Brain microvascular endothelial cell (primary cell): ENCODE measurements around the gene SPPL2C.

Experiments
- DNase-seq: peaks from one replicate; pipeline ENCODE4 v3.0.0-alpha.2; 2020
- H3K27ac ChIP-seq: fragments of 250-450 bp; sonication (Bioruptor Pico); 2 replicates; pipeline ENCODE4 v1.5.1; 2020; ENCODE audit warnings: mild to moderate bottlenecking, moderate library complexity
- H3K27me3 ChIP-seq: fragments of 250-450 bp; sonication (Bioruptor Pico); replicated peaks from 2 replicates; pipeline ENCODE4 v1.5.1; 2020; ENCODE audit warnings: mild to moderate bottlenecking
- H3K36me3 ChIP-seq: fragments of 250-450 bp; sonication (Bioruptor Pico); replicated peaks from 2 replicates; pipeline ENCODE4 v1.5.1; 2020; ENCODE audit warnings: mild to moderate bottlenecking
- H3K4me3 ChIP-seq: 2 replicates; pipeline ENCODE4 v1.5.1; 2011; ENCODE audit warnings: low read depth, mild to moderate bottlenecking, control low read depth, low read length, moderate library complexity
- CTCF ChIP-seq: IDR thresholded peaks from 2 replicates; pipeline ENCODE4 v1.5.1; 2011; ENCODE audit warnings: low read depth, mild to moderate bottlenecking, moderate library complexity, low read length, control low read depth, inconsistent platforms; ENCODE audit errors: missing control alignments
- in situ Hi-C: cut with HindIII; loops from 2 replicates; pipeline ENCODE4 v1.10.0; 2017; ENCODE audit warnings: low sequenced_read_pairs, low pct_ligation_motif_present

Gene SPPL2C

GRCh38 chr17:45844695-45845375, at the start of gene SPPL2C:
SPPL2C (plus strand) TSS chr17:45844881; CDS start chr17:45844907, 26 bp downstream.
- no peak within 1 kb of the TSS for H3K27ac ChIP-seq
- H3K36me3 ChIP-seq, result no peaks in the 10 kb centered on the region
- TF ChIP-seq CTCF, result no peak
- no peak within 1 kb of the TSS for H3K4me3 ChIP-seq
- DNase-seq, result no peak
- in situ Hi-C loops, result no loop called here
- H3K27me3 ChIP-seq, result no peaks in the 10 kb centered on the region

GRCh38 chr17:45800816-45801215, 43.9 kb upstream of the SPPL2C start:
- H3K27me3 ChIP-seq, result peaks cover 14% of the 10 kb centered on the region
- no peaks in the 10 kb centered on the region for H3K36me3 ChIP-seq
- no peak overlapping the region for H3K27ac ChIP-seq
- in situ Hi-C loops, result no loop called here
- no peak overlapping the region for H3K4me3 ChIP-seq
- DNase-seq, result no peak
- no peak for TF ChIP-seq CTCF

- DNase-seq, result no peak
- no peaks in the 10 kb centered on the region for H3K36me3 ChIP-seq
- TF ChIP-seq CTCF, result no peak
- in situ Hi-C loops, result no loop called here
- no peak overlapping the region for H3K4me3 ChIP-seq
- H3K27me3 ChIP-seq, result peaks cover 14% of the 10 kb centered on the region
- H3K27ac ChIP-seq, result no peak overlapping the region
Observed at GRCh38 chr17:45801421-45801820, 43.3 kb upstream of the SPPL2C start.

GRCh38 chr17:45808845-45809244, 35.8 kb upstream of the SPPL2C start:
- DNase-seq, result no peak
- H3K27ac ChIP-seq, result no peak overlapping the region
- H3K27me3 ChIP-seq, result no peaks in the 10 kb centered on the region
- TF ChIP-seq CTCF, result no peak
- no peak overlapping the region for H3K4me3 ChIP-seq
- in situ Hi-C loops, result no loop called here
- H3K36me3 ChIP-seq, result no peaks in the 10 kb centered on the region

GRCh38 chr17:45809499-45809898, 35.2 kb upstream of the SPPL2C start:
- H3K36me3 ChIP-seq, result no peaks in the 10 kb centered on the region
- in situ Hi-C loops, result no loop called here
- no peaks in the 10 kb centered on the region for H3K27me3 ChIP-seq
- DNase-seq, result no peak
- no peak overlapping the region for H3K27ac ChIP-seq
- no peak overlapping the region for H3K4me3 ChIP-seq
- TF ChIP-seq CTCF, result no peak

GRCh38 chr17:45812102-45812501, 32.6 kb upstream of the SPPL2C start:
- DNase-seq, result no peak
- in situ Hi-C loops, result no loop called here
- Histone ChIP-seq H3K27ac (no peak overlapping the region), H3K27me3 (no peaks in the 10 kb centered on the region), H3K36me3 (no peaks in the 10 kb centered on the region), H3K4me3 (no peak overlapping the region)
- peak; percentile 33 for TF ChIP-seq CTCF
